GM21717 (cell line): ENCODE data around the gene CASQ1.
A peak's percentile ranks its signal among the peaks of the same experiment; 100 is the strongest.

ENCODE experiments used
- ATAC-seq: cut with Tn5 transposase; IDR thresholded peaks from one replicate; pipeline ENCODE4 v1.9.1; 2021; ENCODE audit warnings: mild to moderate bottlenecking, moderate library complexity; ENCODE audit not compliant: unreplicated experiment

CASQ1 gene

DNA sequence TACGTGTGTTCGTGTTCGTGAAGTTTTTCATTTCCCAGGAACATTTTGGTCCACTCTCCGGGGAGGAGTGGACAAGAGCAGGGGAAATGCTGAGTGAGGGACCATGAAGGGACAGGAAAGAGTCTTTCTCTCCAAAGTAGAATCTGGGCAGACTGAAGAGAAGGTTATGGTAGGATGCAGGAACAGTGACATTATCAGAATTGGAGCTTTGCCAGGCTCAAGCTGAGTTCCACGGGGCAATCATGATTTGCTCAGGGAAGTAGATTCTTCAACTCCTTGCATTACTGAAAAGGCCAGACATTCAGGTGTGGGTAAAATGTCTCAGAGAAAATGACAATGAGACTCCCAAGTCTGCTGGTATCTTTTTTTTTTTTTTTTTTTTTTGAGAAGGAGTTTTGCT is 22.4 kb upstream of the CASQ1 start:
- no peak for ATAC-seq

DNA sequence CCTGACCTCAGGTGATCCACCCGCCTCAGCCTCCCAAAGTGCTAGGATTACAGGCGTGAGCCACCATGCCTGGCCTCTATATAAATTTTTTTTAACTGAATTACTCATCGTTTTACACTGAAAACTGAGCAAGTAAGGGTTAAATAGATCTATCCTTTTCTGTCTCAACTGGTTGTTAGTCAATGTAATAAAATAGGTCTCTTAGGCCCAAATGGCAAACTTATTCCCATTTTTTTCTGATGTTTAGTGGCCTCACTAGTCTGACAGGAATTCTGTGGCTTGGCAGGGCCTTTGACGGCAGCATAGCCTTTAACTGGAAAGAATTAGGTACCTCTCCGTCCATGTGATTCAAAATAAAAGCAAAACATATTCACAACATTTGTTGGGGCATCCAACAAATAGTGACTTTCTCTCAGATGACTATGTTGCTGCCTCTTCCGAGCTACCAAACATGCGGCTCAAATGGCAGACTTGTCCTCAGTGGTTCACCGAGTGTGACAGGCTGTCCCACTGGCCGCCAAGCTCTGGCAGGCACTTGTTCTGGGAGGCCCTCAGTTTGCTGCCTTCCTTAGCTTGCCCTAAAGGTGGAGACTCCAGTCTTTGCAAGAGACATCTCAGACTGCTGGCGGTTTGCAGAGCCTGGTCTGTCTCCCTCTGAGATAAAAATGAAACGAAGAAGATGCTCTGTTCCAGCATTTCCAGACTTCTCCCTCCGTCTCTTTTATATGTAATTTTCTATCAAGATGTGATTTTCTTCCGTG is 21.6 kb upstream of the CASQ1 start:
- ATAC-seq: no peak

DNA sequence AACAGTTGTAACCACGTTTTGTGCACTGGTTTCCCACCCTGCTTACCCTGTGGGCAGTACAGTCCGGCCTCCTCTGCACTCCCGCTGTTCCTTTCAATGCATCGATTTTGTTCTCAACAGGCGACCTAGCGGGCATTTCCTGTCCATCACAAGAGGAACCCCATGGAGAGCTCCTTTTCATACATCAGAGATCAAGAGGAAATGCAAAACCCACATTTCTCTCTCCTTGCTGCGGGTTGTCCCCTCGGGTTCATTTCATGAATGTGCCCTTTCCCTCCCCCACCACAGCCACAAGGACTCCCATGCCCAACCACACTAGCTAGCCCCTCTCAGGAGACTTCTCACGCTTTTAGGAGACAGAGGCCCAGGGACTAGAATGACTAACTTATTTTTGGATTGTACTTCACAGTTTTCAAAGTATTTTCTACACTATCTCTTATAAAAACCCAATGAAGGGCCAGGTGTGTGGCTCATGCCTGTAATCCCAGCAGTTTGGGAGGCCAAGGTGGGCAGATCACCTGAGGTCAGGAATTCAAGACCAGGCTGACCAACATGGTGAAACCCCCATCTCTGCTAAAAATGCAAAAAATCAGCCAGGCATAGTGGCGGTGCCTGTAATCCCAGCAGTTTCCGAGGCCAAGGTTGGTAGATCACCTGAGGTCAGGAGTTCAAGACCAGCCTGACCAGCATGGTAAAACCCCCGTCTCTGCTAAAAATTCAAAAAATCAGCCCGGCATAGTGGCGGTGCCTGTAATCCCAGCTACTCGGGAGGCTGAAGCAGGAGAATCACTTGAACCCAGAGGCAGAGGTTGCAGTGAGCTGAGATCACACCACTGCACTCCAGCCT is 20.6 kb upstream of the CASQ1 start:
- ATAC-seq: peak; percentile 71

DNA sequence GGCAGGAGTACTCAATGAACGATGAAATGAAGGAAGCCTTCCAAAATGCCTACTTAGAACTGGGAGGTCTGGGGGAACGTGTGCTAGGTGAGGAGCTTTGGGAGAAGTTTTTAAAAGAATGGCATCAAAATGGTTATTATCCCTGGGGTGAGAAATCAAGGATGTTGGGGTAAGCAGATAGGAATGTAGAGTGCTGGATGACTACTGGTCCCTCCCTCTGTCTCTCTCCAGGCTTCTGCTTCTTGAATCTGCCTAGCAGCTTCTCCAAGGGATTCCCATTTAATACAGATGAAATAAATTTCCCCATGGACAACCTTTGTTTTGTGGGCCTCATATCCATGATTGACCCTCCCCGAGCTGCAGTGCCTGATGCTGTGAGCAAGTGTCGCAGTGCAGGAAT is 19.0 kb upstream of the CASQ1 start:
- no peak for ATAC-seq

DNA sequence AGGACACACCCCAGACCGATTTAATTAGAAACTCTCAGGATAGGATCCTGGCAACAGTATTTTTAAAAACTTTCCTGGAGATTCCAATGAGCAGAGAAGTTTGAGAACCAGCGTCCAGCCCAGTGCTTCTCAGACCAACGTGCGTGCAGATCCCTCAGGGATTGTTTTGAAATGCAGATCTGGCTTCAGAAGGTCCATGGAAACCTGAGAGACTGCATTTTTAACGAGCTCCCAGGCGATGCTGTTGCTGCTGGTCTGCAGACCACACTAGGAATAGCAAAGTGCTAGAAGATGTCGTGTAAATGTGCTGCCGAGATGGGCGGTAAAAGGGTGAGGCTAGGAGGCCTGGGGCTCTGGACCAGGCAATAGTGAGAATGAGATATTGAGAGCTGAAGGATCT is 18.4 kb upstream of the CASQ1 start:
- ATAC-seq: no peak

DNA sequence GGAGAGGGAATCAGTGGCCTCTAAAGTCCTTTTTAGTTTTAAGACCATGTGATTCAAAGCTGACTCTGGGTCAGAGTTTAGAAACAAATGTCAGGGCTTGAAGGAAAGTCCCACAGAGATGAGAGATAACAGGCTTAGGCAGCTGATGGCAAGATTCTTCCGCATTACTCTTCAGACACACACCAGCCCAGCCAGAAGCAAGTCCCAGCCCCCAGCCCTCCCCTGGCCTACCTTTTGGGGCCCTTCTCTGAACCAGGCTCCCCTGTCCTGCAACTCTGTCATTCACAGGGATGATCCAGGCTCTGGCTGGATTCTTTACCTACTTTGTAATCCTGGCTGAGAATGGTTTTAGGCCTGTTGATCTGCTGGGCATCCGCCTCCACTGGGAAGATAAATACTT is 13.1 kb upstream of the CASQ1 start:
- no peak for ATAC-seq

DNA sequence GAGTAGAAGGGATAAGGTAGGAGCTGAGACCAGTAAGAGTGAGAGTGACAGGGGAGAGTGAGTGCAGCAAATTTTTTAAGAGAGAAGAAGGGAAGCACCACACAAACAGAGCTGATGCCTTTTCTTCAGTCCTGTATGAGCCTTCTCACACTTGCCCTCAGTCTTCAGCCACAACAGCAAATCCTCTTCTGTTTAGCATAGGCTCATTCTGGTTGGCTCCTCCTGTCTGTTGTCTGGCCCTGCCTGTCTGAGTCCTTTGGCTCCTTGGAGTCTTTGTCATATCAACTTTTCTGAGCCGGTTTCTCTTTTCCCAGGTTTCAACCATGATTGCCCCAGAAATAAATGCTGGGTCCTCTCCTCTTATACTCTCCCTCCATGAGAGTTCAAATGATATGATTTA is 12.7 kb upstream of the CASQ1 start:
- no peak for ATAC-seq

DNA sequence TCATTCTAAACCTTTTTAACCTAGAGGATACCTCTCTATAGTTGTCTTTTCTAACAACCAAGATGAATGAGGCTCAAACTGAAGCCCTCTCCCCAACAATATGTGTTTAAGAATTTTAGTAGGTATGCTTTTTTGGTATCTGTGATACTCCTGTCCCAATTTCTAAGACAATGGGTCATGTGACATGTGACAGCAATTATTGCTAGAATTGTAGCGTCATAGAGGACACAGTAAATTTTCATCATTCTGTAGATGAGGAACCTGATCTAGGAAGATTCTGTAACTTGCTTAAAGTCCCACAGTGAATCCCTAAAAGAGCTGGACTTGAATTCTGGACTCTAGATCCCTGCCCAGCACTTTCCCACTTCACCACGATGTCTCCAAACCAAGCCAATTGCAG is 11.6 kb upstream of the CASQ1 start:
- ATAC-seq: no peak

DNA sequence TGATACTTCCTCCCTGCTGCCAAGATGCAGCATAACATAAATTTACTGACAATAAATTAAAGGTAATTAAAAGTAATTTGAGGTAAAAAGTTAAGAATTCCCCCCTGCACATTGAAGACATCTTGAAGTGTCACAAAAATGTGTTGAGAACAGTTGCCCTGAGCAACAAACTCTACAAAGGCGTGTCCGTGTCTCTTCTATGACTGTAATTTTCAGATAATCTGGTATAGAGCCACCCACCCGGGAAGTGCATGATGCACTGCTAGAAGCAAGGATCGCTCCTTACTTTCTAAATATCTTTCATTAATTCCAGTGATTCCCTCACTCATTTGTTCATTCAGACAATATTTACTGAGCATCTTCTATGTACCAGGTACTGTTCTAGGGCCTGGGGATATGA is 11.0 kb upstream of the CASQ1 start:
- ATAC-seq: no peak

DNA sequence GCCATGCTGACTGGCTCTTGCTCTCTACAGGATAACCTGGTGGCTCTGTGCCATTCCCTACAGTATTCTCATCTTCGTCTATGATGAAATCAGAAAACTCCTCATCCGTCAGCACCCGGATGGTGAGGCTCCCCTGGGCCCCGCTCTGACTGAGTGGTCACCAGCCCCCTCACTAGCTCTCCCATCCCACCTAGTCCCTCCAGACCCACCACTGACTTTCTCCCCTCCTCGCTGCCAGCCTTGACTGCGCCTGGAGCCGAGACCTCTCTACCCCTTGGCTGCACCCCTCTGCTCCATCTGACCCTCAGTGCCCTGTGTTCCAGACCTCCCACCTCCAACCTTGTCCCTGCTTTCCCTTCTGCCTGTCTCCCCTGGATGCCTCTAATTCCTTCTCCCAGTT is 4.1 kb upstream of the CASQ1 start:
- no peak for ATAC-seq

DNA sequence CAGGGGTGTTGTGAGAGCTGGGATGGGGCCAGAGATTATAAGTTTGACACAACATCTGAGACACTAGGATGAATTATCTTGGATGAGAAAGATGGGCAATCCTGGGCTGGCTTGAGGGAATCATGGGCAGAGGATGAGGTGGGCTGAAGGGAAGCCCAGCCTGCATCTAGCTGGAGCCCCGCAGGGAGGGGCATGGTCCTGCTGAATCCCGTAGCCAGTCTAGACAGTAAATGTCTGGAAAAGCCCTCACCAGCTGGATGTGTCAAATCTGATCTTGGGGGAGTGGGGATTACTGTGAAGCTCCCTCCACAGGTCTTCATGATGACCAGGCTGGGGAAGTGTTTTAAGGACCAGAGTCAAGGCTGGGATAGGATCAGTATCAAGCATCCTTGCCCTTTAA is 3.6 kb upstream of the CASQ1 start:
- ATAC-seq: no peak

DNA sequence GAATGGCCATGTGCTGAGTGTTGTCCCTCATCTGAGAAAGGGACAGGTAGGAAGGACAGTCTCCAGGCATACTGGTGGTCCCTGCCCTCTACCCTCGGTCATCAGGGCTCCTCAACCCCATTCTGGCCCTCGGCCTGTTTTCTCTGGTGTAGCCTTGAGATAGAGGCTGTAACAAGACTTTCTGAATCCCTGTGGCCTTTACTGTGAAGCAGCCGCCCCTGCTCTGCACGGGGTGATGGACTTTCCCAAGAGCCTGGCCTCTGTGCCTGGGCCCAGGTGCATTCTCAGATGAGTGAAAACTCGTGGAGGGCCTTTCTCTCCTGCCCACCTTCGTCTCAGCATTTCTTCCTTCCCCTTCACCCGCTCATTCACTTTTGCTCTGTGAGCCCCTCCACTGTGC is 3.0 kb upstream of the CASQ1 start:
- no peak for ATAC-seq

DNA sequence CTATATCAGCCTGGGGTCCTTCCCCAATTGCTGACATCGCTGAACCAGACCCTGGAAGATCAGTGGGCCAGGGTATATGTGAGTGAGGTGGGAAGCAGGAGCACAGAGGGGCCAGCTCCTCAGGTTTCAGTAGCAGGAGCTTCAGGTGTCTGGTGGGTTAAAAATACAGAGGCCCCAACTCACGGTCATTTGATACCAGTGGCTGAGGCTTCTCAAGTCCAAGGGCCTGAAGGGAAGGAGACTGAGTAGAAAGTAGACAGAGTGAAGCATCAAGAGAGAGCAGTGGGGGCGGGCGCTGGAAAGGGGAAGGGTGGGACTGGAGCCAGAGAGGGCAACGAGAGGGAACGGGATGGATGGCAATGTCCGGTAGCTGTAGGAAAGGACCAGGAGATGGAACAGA is 2.0 kb upstream of the CASQ1 start:
- ATAC-seq: no peak

DNA sequence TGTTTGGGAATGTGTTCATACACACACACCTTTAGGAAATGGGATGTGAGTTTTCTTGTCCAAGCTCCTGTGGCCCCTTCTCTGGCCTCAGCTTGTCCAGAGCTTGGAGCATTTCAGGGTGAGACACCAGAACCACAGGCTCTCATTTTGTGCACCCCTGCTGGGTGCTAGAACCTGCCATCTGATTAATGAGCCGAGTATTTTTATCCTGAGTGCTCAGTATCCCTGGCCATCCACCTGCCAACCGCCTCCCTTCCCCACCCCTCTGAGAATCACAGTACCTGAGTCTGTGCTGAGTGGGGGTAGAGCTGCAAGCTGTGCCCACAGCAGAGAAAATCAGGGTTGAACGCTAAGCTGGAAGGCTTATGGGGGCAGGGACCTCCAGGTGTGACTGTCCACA is 1.4 kb downstream of the CASQ1 start:
- ATAC-seq: no peak

DNA sequence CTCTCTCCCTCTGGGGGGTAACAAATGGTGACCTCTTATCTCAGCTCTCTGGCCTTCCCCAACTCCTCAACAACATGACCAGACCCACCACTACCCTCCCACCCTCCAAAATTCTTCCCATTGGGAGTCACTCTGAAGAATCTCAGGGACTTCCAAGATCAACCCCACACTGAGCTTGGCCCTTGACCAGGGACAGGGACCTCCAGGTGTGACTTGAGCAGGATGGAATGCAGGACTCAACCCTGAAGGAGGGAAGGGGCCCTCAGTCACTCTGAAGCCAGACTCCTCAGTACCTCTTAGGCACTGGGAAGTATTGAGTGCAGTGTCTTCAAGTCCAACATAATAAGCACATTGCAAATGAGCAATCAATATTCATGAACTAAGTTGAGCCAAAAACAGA is 1.9 kb downstream of the CASQ1 start:
- no peak for ATAC-seq

DNA sequence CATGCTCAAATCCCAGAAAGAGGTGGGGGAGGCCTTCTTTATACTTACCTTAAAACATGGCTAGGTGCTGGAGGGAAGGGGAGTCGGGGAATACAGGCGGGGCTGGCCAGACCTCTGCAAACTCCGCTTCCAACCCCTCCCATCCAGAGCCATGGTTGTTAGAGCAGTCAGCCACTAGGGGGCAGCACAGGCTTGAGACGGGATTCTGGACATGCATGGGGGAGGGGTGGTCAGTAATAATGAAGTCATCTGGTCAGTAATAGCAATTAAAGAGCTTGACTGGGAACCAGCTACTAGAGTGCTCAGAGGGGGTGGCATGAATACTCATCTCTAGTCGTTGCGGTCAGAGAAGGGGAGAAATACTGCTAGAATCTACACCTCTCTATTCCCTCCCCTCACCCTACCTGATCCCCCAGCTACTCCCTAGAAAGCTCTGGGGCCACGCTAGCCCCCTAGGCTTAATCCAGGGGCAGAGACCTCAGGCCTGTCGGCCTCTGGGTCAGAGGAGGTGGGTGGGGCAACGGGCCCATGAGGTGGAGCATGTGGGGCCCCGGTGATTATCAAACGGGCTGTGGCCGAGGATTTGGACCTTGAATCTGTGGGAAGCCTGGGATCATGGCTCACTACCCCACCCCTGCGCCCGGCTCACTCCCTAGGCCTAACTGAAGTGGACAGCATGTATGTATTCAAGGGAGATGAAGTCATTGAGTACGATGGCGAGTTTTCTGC is 2.9 kb downstream of the CASQ1 start:
- ATAC-seq: peak; percentile 47

DNA sequence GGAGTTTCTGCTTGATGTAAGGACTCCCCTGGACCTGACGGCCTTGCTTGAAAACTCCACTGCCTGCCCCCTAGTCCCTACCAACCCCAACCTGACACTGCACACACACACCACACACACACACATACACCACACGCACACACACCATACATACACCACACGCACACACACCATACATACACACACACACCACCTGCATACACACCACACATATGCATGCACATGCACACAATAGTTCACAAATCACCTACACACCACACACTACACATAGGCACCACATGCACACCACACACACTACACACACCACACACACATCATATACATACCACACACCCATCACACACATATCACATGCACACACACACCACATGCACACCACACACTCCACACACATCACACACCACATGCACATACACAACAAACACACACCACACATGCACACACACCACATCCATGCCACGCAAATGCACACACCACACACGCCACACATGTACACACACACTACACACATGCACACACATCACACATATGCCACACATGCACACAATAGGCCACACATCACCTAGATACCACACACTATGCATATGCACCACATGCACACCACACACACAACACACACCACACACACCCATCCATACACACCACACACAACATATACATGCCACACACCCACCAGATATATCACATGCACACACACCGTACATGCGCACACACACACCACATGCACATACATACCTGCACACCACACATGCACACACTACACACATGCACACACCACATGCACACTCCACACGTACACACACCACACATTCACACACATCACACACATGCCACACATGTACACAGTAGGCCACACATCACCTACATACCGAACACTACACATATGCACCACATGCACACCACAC is 3.7 kb downstream of the CASQ1 start:
- no peak for ATAC-seq

DNA sequence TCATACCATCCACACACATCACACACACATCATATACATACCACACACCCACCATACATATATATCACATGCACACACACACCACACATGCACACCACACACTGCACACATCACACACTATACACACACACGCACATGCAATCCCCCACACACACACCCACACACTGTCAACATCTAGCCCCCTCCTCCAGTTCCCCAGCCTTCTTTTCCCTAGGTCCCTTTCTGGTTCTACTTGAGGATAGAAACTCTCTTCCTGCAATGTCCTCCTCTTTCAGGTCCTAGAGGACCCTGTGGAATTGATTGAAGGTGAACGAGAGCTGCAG is 4.3 kb downstream of the CASQ1 start:
- ATAC-seq: no peak

DNA sequence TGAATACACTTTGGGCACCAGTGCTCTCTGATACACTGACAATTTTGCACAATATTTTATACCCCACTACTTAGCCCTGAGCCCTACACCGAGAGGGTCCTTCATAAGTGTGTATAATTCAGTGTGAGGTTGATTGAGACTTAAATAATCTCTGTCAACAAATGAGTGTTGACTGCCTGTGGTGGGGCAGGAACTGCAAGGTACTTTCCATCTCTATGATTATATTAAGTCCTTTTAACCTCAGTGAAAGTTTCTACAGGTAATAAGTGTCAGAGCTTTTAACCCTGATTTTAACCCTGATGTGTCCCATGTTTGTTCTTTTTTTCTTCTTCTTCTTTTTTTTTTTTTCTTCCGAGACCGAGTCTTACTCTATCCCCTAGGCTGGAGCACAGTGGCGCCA is 5.8 kb downstream of the CASQ1 start:
- no peak for ATAC-seq

DNA sequence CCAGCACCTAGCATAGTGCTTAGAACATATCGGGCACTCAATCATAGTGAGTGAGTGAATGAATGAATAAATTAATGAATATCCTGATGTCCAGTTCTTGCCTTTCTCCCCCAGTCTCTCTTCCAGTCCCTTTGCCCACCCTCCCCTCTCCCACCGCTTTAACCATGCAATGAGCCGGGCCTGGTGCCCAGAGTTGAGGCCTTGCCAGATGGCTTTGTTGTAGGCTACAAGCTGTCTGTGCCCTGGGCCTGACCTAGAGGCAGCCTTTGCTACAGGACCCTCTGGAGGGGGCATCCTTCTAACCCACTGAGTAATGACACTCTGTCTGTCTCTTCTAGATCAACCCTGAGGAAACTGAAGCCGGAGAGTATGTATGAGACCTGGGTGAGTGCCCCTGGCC is 6.9 kb downstream of the CASQ1 start:
- ATAC-seq: no peak

DNA sequence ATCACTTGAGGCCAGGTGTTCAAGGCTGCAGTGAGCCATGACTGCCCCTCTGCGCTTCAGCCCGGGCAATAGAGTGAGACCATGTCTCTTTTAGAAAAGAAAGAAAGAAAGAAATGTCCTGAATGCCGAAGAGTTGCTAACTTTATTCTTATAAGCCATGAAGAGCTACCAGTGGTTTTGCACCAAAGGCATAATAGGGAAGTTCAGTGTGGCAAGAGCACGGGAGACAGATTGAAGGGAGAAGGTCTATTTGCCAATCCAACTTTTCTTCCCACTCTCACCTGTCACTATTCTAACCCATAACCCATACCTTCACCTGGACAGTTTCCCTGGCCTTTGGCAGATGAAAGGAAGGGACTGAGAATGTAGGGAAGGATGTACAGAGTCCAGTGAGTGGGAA is 10.4 kb downstream of the CASQ1 start:
- ATAC-seq: no peak
